ENCODE results near the gene TRIM36.

DNA sequence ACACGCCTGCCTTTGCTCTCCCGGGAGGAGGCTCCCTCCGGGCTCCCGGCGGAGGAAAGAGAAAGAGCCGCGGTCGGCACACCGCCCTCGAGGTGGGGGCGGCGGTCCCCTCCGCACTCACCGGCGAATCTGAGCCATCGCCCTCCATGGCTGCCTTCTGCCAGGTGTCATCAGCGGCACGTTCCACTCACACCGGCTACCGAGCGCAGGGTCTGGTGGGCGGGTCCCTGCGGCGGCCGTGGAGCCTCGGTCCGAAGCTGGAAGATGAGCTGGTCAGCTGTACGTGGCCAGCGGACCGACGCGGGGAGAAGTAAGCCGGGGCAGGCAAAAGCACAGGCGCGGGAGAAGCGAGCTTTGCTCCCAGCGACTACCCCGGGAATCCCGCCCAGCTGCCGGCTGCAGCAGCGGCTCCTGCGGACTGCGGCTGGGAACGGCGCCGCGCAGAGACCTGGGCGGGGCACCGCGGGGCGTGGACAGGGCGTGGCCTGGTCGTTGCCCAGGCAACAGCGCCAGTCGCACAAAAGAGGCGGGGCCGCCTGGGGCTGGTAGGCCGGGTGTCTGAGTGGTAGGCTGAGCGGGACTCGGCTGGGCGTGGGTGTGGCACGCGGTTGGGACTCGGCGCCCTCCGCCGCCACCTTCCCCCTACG is at the start of gene TRIM36:
- TF ChIP-seq, protein P1, sequence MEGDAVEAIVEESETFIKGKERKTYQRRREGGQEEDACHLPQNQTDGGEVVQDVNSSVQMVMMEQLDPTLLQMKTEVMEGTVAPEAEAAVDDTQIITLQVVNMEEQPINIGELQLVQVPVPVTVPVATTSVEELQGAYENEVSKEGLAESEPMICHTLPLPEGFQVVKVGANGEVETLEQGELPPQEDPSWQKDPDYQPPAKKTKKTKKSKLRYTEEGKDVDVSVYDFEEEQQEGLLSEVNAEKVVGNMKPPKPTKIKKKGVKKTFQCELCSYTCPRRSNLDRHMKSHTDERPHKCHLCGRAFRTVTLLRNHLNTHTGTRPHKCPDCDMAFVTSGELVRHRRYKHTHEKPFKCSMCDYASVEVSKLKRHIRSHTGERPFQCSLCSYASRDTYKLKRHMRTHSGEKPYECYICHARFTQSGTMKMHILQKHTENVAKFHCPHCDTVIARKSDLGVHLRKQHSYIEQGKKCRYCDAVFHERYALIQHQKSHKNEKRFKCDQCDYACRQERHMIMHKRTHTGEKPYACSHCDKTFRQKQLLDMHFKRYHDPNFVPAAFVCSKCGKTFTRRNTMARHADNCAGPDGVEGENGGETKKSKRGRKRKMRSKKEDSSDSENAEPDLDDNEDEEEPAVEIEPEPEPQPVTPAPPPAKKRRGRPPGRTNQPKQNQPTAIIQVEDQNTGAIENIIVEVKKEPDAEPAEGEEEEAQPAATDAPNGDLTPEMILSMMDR (conservative IDR thresholded peaks at IDR 0.05; ENCODE audit: low read depth, low read length), result 0 out of 2 replicates have a peak, but pooled peaks have one; percentile 13
- TF ChIP-seq EZH2 (IDR thresholded peaks at IDR 0.05; ENCODE audit: low read length, unreplicated experiment), result peak; percentile 14

All from PC-3 (cell line).